AG20443 (cell line): ENCODE results near the gene DOK5.
A peak's percentile ranks its signal among the peaks of the same experiment; 100 is the strongest.

Experiments
- DNase-seq: peaks from one replicate; pipeline ENCODE4 v3.0.0; 2012; ENCODE audit warnings: low spot score, mixed read lengths

The DOK5 gene

DNA sequence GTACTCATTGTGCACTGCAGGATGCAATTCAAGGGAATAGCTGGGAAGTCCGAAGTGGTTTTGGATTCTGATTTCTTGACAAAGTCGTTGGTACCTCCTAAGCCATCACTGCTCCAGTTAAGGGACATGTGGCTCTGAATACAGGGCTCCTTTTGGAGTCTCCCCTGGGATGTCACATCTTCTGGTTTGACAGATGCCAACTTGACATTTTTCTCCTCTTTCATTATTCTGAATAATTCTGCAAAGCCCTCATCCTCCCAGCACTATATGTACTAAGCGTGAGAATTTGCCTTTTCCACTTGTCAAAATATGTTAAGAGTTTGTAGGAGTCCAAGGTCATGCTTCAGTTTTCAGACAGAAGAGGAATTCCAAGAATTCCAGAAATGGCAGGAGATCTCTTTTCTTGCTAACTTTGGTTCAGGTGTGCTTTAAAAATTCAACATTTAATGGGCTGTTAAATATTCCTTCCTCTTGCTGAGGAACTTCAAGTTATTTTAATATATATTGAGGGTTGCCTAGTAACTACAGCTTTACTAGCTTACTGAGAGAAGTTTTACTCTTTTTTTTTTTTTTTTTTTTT lies 38.7 kb downstream of the DOK5 start:
- DNase-seq: no peak

DNA sequence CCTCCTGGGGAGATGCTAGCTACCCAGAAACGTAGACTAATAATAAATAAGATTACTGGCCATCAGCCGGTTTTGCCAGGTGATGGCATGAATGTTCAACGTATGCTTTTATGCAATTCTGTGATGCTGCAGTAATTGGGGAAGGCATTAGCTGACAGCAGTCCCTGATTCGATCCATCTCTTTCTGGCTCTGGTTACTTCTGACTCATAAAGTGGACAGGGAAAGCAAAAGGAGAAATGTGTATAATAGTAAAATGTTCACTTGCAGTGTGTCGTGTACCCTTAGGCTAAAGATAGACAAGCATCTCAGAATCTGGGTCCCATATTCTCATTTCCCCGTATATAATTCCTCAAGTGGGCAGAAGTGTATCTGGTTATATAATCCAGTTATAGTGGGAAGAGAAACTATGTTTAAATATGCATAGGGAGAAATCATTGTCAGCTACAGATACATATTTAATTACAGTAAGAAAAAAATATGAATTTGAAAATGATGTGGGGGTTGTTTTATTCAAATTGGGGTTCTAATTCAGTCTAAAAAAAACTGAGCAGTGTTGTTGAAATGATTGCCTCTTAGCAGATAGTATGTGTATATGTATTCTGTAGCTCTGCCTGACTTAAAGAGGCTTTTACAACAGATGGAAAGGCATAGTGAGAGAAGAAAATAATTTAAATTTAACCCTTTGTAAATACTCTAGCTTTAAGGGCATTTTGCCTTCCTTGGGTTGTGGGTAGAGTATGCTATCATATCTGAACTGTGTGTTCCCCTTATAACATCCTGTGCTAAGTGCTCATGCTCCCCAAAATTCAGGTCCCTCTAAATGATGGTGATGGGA lies 40.6 kb downstream of the DOK5 start:
- peak; percentile 12 for DNase-seq

DNA sequence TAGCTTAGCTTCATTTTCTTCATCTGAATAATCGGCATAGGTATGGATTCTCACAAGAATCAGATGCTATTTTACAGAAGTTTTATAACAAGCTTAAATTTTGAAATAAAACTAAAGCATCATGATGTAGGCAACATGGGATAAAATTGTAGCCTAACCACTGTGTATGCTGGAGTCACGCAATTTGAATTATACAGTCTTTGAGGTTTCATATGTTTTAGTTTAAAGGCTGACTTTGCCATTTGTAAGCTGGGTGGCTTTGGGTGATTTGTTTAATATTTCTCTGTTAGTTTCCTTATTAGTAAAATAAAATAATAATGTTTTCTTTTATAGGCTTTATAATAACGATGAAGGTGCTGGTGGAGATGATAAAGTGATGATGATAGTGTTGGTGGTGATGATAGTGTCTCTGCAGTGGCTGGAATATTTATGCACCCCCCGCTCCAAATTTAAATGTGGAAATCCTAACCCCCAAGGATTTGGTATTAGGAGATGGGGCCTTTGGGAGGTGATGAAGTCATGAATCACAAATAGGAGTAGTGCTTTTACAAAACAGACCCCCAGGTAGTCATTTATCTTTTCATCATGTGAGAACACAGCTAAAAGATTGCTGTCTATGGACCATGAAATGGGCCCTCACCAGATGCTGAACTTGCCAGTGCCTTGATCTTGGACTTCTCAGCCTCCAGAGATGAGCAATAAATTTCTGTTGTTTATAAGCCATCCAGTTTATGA lies 42.0 kb downstream of the DOK5 start:
- DNase-seq: no peak

DNA sequence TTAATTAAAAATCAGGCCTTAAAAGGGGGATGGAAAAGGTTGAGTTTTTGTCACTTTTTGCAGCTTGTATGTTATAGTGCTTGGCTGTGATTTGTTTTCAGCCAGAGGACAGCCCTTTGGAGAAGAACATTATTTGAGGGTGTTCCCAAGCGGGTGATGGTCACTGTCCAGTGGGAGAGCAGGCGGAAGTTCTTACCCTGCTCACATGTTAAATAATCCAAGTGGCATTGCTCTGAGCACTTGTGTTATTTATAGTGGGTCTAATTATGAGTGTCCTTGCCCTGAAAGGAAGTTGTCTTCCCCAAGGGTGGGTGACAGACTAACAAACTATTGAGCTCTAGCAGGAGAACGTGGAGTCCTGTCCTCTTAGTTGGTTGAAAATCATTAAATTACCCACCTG lies 49.5 kb downstream of the DOK5 start:
- no peak for DNase-seq

DNA sequence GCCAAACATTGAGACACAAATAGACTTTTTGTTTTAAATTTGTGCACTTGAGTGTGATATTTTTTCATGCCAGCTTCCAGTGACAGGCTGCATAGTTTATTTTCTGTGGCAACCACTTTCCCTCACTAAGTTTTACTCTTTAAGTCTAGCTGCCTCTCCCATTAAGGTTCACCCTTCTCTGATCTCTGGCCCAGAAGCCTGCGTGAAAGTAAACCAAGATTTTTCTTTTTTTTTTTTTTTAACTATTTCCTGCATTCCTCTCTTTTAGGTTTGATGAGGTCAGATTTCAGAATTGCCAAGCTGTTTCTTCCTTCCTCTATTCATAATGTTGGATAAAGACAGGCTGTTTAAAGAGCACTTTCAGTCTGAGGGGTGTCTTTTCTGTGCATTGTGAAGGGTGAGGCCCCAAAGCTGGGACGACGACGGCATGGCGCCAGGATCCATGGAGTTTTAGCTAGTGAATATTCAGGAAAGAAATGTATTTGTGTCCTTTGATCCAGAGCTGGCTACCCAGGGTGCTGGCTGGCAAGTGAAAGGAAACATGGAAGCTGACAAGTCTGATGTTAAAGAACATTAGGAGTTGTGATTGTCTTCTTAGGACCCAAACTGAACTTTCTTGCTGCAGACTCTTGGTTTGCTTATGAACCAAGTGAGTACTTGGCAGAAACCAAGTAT lies 50.7 kb downstream of the DOK5 start:
- no peak for DNase-seq

DNA sequence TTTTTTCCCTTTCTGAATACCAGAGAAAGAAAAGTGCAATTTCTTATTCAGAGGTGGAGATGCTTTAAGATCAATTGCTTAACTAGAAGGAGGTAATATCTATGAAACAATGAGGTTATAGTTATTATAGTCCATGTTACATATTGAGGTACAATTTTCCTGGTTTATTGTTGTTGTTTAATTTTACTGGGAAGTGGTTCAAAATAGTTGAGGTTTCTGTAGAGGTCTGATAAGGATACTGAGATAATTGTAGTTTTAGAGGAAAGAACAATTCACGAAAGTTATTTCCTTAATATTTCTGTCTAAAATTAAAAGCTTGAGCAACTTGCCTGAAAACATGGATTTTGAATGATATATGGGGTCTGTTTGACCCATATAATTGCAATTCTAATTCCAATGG lies 51.4 kb downstream of the DOK5 start:
- DNase-seq: no peak

DNA sequence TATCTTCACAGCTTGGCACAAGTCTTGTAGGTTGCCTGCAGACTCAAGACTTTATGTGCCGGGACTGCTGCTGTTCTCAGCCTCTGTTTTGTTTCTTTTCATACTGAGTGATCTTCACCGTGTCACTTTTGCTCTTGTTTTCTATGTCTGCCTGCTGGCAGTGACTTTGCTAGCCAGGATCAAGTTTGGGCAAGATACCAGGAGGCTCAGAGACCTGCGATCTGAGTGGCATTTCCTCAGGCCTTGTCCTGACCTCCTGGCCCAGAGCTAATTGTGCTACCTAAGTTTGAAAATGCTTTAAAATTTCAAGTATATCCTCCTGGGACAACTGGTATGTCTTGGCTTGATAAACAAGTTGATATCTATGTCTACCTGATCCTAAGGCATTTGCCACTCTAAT lies 57.2 kb downstream of the DOK5 start:
- no peak for DNase-seq

DNA sequence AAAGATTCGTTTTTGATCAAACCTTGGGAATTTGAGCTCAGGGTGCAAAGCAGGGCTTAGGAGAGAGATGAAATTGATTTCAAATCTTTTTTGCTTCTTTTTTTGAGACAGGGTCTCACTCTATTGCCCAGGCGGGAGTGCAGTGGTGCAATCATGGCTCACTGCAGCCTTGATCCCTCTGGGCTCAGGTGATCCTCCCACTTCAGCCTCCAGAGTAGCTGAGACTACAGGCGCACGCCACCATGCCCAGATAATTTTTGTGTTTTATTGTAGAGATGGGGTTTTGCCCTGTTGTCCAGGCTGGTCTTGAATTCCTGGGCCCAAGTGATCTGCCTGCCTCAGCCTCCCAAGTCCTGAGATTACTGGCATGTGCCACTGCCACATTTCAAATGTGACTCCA lies 58.7 kb downstream of the DOK5 start:
- DNase-seq: no peak

DNA sequence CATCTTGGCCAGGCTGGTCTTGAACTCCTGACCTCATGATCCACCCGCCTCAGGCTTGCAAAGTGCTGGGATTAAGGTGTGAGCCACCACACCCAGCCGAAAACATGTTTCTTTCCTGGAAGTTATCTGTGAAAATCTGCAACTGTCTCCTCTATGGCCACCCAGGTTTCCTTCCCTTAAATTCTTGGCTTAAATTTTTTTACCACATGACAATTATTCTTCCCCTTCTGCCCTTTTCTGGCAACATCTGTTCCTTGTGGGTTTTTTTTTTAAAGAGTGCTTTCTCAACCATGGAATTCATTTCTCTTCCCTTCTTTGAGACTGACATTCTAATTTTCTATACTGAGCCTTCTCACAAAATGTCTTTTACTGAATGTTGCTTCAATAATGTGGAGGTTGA lies 59.6 kb downstream of the DOK5 start:
- peak; percentile 12 for DNase-seq

DNA sequence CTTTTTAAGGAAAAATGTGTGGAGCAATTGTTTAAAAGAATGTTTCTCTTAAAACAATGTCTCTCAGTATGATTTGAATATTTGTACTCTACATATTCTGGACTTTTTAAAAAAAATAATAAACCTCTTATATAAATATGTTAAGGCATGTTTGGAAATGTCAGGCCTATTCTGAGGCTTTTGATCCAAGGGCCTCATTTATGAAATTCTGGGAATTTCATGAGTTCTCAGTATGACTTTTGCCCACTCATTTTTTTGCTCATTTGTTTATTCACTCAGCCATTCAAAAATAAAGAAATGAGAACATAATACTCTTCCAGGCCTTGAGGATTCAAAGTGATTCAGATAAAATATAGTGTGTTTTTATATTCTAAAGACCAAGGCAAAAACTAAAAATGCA lies 60.4 kb downstream of the DOK5 start:
- no peak for DNase-seq

DNA sequence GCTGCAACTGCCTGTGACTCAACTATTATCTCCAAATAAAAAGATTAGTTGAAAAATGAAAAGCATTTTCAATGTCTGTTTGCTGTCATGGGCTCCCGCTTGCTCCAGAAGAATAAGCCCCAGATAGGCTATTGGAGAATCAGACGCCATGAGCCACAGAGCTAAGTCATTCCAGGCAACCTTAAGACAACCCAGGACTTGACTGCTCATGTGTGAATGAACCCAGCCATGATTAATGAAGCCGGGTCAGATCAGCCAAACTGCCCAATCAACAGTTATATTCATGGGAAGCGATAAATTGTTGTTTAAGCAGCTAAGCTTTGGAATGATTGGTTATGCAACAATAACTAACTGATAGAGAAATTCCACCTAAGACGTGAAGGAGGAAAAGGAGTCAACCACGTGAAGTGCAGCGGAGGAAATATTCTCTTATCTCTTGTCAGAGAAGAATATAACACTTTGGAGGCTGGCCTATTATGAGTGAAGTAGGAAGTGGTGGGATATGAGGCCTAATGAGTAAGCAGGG lies 64.2 kb downstream of the DOK5 start:
- DNase-seq: no peak

DNA sequence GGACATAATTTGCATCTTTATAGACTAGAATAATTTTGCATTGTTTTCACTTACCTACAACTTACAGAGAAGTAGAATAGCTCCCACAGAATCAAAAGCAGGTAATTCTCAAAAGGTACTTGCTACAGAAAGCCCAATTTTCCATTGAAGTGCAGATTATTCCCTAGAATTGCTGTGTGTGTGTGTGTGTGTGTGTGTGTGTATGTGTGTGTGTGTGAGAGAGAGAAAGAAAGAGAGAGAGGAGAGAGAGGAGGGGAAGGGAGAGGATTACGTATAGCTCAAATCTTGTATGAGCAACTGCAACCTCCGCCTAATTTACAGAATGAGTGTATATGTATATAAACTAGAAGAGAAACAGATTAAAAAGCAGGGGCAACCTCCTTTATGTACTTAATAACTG lies 68.0 kb downstream of the DOK5 start:
- DNase-seq: no peak

DNA sequence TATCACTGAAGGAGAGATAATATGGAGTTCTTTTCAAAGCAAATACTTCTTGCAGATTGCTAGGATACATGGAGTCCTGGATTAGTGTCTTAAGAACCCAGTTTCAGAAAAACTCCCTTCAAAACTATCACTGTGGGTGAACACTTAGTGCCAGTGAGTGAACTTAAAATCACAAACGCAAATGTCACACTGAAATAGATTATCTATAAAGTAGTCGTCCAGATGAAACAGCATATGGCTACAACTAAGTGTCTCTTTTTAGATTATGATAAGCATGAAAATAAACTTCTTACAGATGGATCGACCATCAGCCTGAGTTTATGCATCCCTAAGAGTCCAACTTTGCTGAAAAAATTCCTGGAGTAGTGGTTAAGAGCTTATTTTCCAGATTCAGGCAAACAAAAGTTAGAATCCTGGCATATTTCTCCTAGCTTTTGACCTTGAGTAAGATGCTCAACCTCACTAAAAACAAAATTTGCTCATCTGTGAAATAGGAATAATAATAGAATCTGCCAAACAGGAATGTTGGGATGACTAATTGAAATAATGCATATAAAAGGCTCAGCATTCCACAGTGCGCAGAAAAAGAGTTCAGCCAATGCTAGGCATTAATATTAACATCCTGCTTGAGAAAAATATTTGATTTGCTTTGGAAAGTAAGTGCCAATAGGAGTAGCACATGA lies 70.4 kb downstream of the DOK5 start:
- no peak for DNase-seq

DNA sequence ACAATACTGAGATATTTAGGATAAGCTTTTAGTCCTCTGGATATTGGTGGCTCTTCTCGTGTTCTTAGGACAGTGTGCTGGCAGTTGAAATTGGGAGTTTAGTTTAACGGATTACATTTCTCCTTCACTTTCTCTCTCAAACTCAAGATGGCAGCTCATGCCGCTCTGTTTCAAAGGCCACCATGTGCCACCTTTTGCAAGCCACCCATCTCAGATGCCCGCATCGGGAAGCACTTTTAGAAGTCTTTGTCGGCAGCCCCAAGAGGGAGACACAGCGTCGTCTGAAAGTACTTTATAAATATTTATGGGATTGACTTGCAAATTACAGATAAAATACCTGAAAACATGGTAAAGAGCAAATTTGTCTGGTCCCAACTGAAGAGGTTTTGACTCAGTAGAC lies 73.5 kb downstream of the DOK5 start:
- DNase-seq: no peak

DNA sequence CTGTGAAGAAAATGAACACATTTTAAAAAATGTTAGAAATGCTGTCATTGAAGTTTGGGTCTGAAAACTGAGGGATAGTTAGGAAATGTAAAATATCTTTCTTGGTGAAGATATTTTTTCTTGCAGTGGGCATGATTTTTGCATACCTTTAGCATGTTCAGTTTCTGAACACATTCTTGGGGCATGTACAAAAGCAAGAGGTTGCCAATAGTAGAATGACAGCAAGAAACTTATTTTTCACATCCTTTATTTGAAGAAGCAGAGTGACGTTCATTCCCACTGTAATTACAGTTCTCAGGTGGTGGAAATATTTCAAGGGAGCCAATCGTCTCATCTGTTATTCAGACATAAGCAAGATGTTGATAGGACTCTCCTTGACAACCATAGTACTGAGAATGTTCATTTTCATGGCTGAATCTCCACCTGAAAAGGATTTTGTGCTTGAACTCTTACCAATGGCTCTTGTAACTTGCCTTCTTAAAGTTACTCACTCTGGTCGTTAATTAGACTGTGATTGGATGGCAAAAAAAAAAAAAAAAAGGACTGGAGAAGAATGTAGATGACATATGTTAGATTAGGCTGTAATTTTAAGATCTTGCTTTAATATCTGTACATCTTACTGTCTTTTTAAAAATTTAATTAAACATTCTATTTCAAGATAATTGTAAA lies 74.4 kb downstream of the DOK5 start:
- DNase-seq: no peak

DNA sequence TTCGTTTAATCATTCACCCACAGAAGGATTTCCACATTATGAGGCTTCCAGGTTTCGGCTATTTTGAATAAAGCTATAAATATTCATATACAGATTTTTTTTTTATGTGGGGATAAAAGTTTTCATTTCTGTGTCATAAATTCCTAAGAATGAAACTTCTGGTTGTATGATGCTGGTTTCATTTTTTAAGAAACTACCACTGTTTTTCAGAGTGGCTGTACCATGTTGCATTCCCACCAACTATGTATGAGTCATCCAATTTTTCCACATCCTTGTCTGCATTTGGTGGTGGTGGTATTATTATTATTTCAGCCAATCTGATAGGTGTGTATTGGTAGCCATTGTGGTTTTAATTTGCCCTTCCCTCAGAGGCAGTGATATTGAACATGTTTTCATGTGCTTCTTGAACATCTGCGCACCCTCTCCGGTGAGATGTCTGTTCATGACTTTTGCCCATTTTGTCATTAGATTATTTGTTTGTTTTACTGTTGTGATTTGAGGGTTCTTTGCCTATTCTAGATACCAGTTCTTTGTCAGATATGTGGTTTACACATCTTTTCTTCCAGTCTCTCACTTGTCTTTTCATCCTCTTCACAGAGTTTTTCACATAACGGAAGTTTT lies 75.5 kb downstream of the DOK5 start:
- DNase-seq: no peak

DNA sequence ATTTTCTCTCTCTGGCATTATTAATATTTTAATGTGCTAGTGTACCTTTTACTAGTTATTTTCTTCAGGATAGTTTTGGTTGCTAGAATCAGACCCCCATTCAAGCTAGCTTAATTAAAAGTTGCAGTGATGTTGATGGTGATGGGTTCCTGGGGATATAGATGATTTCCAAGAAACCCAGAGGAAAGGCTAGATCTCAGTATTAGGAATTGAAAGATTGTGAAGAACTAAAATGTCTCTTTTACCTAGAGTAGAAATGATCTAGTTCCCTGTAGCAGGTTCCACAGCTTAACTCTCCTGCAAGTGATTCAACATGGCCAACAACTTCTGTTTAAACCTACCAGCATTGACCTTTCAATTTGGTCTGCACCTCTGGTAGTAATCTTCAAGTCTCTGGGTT lies 78.6 kb downstream of the DOK5 start:
- DNase-seq: no peak

DNA sequence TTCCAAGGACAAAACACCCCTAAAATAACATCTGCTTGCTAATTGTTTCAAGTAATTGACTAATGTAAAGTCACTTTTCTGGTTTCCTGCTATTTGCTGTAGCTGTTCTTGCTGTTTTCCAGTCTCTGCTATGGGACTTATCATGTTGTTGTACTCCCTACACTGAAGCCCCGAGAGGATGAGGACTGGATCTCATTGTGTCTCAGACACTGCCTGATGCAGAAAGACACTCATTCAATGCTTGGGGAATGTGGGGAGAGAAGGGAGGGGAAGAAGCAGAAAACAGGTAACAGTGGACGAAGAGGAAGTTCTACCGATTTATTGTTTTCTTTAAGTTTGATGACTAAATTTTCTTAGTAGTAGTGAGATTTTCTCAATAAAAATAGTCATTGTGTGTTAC lies 79.8 kb downstream of the DOK5 start:
- DNase-seq: no peak

DNA sequence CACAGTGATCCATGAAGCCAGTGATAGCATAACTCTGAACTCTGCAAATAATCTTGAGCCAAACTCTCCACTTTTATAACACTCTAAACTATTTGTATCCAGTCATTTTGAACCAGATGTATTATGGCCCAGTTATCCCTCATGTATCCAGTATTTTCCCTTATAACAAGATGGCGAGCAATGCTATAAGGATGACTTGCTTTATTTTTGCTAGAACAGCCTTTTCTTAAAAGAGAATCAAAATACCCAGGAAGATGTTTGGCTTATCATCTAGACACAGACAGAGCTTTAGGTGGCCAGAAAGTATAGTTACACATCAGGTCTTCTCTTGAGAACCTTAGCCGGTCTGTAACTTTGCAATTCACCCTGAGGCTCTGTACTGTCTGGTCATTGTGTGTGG lies 81.0 kb downstream of the DOK5 start:
- DNase-seq: no peak

DNA sequence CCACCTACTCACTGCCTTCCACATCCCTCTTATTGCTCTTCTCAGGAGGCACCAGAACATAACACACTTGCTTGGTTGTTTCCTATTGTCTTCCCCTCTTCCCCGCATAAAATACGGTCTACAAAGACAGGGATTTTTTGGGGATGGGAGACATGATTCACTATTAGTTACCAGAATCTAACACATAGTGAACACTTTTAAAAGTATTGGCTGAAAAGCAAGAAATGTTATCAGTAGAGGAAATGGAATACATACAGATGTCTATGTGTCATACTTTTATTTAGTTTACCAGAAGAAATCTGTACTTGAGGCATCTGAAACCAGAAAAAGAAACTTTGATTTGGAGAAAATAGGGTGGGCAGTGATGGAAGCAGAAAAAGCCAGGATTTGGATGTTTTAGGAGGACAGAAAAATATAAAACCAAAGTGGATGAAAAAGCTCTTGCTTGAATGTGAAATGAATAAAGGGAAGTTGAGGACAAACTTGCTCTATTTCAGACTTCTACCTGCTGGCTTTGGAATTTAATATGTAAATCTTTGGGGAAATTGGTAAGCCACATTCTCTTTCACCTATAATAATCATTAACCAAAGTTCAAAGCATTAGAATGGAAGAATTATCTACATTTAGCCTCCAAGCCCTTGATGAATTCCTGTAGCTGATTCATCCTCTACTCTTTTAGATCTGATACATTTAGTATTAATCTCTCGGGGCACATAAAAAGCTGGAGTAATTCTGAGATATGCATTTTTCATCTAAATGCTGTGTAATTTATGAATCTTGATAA lies 82.6 kb downstream of the DOK5 start:
- DNase-seq: no peak
